Activated CD4-positive, alpha-beta T cell treated with anti-CD3 and anti-CD28 coated beads, Interleukin-2, amount 10 ng/mL, durations not matched to agents 7 days and 5 days (primary cell): ENCODE data around the gene HIPK4. TPM values are rescaled to one million over a fixed set of nuclear protein-coding genes. Genes with fewer than 3 reads are reported as not detected.

ENCODE experiments used
- CTCF ChIA-PET: fragments of 350-600 bp; sonication (Branson Sonifier 250); formaldehyde crosslinking; loops from one replicate; lab custom pipeline; 2021; ENCODE audit warnings: antibody characterized with exemption; lab: Charles Lee
- POLR2A ChIA-PET: fragments of 350-600 bp; sonication (Branson Sonifier 250); formaldehyde crosslinking; loops from one replicate; lab custom pipeline; 2021; ENCODE audit warnings: antibody characterized with exemption; lab: Charles Lee
- DNase-seq: peaks from one replicate; pipeline ENCODE4 v3.0.0-alpha.2; 2020
- H3K27ac Mint-ChIP-seq: one replicate; pipeline ENCODE4 v1.8.0; 2021; ENCODE audit warnings: mild to moderate bottlenecking, moderate library complexity, mixed read lengths
- H3K27me3 Mint-ChIP-seq: one replicate; pipeline ENCODE4 v1.8.0; 2021; ENCODE audit warnings: mixed read lengths
- H3K36me3 Mint-ChIP-seq: one replicate; pipeline ENCODE4 v1.8.0; 2021; ENCODE audit warnings: low read depth, mixed read lengths
- H3K4me1 Mint-ChIP-seq: one replicate; pipeline ENCODE4 v1.8.0; 2021; ENCODE audit warnings: mixed read lengths
- H3K4me3 Mint-ChIP-seq: one replicate; pipeline ENCODE4 v1.8.0; 2021; ENCODE audit warnings: mild to moderate bottlenecking, moderate library complexity, mixed read lengths
- H3K9me3 Mint-ChIP-seq: one replicate; pipeline ENCODE4 v1.8.0; 2021; ENCODE audit warnings: mixed read lengths
- total RNA-seq, 2 experiments: library from RNA; stranded (reverse); gene quantifications; one replicate each; pipeline ENCODE4 v1.2.3, GENCODE V29; 2021

Gene HIPK4
- total RNA-seq, 2 experiments from 2014 or later: not detected

- no peaks in the 10 kb centered on the region for H3K9me3 Mint-ChIP-seq
- H3K27me3 Mint-ChIP-seq: no peaks in the 10 kb centered on the region
- POLR2A ChIA-PET: interaction anchor here (0.6 to 0.7 kb wide), 2 partner anchors 227 to 1597 kb away, joined by 4 read pairs; no protein-coding TSS in a partner anchor
- H3K4me3 Mint-ChIP-seq: peak overlapping the region; percentile 91
- CTCF ChIA-PET: interaction anchor here (0.6 to 1.2 kb wide), 4 partner anchors 17 to 89 kb away, joined by 3 to 4 read pairs (median 3); no protein-coding TSS in a partner anchor
- H3K4me1 Mint-ChIP-seq: peaks cover 41% of the 10 kb centered on the region
- H3K27ac Mint-ChIP-seq: peak overlapping the region; percentile 93
- peak; percentile 18 for DNase-seq
- H3K36me3 Mint-ChIP-seq: no peaks in the 10 kb centered on the region
These were observed 40.9 kb downstream of the HIPK4 start for GRCh38 chr19:40348961-40349507.

DNA sequence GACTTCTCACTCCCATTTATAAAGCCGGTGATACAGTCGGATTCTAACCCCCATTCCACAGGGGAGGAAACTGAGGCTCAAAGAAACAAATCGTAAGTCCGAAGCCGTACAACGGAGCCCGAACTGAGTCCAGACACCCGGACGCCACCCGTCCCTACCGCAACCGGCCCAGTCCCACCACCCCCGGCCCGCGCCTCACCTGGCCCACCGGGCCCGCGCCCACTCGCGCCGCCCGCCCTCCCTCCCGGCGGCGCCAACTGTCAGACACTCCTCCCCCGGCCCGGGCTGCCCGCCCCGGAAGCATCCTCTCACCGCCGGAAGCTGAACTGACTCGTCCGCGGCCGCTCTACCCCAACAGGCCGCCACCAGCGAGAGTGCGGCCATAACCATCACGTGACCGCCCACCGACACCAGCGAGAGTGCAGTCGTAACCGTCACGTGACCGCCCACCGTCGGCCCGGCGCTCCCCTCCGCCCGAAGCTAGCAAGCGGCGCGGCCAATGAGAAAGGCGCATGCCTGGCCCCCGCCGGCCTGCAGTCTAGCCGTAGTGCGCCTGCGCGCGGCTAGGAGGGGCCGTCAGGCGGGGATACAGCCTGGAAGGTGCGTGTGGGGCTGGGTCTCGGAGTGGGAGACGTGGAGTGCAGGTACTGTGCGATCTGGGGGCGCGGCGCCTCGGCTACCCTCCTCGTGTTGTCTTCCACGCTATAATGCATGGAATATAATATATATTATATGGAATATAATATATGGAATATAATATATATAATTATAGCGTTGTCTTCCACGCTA, 41.7 kb downstream of the HIPK4 start, which contains the start of the genes C19orf47 and PLD3:
Gene C19orf47 (minus strand): TSS at position 273 of the 789 bp plus-strand sequence. CDS start 6,540 bp downstream, outside the sequence.
Gene PLD3 (plus strand): TSS at position 571 of the 789 bp plus-strand sequence. CDS start 17,789 bp downstream, outside the sequence.
- Mint-ChIP-seq H3K4me3 (peak within 1 kb of the TSS; percentile 91), H3K27ac (peak within 1 kb of the TSS; percentile 93), H3K27me3 (no peaks in the 10 kb centered on the region), H3K9me3 (no peaks in the 10 kb centered on the region), H3K4me1 (peaks cover 41% of the 10 kb centered on the region), H3K36me3 (no peaks in the 10 kb centered on the region)
- CTCF ChIA-PET: interaction anchor here (0.6 to 1.2 kb wide), 5 partner anchors 17 to 90 kb away, joined by 3 to 4 read pairs (median 3); no protein-coding TSS in a partner anchor
- peak; percentile 99 for DNase-seq
- POLR2A ChIA-PET: interaction anchor here (0.6 to 0.7 kb wide), 2 partner anchors 228 to 1598 kb away, joined by 4 read pairs; no protein-coding TSS in a partner anchor

DNA sequence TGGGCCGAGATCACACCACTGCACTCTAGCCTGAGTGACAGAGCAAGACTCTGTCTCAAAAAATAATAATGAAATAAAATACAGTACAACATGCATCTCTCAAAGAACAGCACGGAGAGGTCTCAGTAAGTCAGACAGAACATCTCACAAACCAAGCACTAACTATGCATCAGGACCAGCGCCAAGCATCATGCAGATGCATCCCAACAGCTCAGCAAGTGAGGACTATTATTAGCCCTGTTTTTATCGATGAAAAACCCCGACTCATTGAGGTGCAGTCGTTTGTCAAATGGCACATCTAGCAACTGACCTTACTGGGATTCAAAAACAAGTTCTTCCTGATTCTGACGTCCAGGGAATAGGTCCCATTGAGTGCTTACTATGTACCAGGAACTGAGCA, 45.6 kb downstream of the HIPK4 start:
- ChIA-PET POLR2A (no interaction called here), CTCF (no interaction called here)
- Mint-ChIP-seq H3K4me3 (no peak overlapping the region), H3K36me3 (peaks cover 5% of the 10 kb centered on the region), H3K27me3 (no peaks in the 10 kb centered on the region), H3K4me1 (peaks cover 32% of the 10 kb centered on the region), H3K27ac (no peak overlapping the region), H3K9me3 (no peaks in the 10 kb centered on the region)
- no peak for DNase-seq

GRCh38 chr19:40342644-40343311, 47.2 kb downstream of the HIPK4 start:
- ChIA-PET CTCF (no interaction called here), POLR2A (no interaction called here)
- H3K27me3 Mint-ChIP-seq: no peaks in the 10 kb centered on the region
- H3K9me3 Mint-ChIP-seq: no peaks in the 10 kb centered on the region
- H3K4me1 Mint-ChIP-seq: peaks cover 24% of the 10 kb centered on the region
- DNase-seq: no peak
- no peak overlapping the region for H3K4me3 Mint-ChIP-seq
- H3K36me3 Mint-ChIP-seq: peaks cover 8% of the 10 kb centered on the region
- no peak overlapping the region for H3K27ac Mint-ChIP-seq

GRCh38 chr19:40341601-40342482, 48.1 kb downstream of the HIPK4 start:
- Mint-ChIP-seq H3K27ac (no peak overlapping the region), H3K36me3 (peaks cover 8% of the 10 kb centered on the region)

DNA sequence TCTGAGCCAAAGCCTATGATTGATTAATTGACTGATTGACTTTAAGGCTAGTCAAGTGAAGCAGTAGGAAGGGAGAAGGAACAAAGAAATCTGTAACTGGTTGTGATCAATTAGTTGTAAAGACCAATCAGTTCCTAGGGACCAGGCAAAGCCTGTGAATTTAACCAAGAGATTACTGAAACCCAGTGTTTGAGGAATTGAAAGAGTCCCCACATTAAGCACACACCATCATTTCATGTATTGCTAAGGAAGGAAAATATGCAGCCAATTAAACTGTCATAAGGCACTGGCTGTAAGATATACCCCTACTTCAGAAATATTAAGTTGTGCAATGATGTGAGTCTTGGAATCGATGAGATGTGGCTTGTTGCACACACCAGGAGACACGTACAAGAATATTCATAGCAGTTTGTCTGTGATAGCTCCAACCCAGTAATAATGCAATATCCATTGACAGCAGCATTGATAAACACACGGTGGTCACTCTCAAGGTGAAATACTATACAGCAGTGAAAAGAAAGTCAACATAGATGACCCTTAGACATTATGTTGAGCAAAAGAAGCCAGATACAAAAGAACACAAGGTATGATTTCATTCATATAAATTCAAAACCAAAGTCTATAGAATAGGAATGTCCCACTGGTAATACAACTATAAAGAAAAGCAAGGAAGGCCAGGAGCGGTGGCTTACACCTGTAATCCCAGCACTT, 50.8 kb downstream of the HIPK4 start:
- ChIA-PET CTCF (interaction anchor here (0.6 to 1.3 kb wide), 3 partner anchors 34 to 1267 kb away, joined by 3 read pairs; no protein-coding TSS in a partner anchor), POLR2A (no interaction called here)
- no peaks in the 10 kb centered on the region for H3K9me3 Mint-ChIP-seq
- no peak overlapping the region for H3K27ac Mint-ChIP-seq
- H3K4me1 Mint-ChIP-seq: peaks cover 4% of the 10 kb centered on the region
- DNase-seq: no peak
- no peaks in the 10 kb centered on the region for H3K27me3 Mint-ChIP-seq
- no peak overlapping the region for H3K4me3 Mint-ChIP-seq
- peaks cover 9% of the 10 kb centered on the region for H3K36me3 Mint-ChIP-seq

More at GRCh38 chr19:40341601-40342482, 48.1 kb downstream of the HIPK4 start:
- no peaks in the 10 kb centered on the region for H3K9me3 Mint-ChIP-seq
- H3K4me1 Mint-ChIP-seq: peaks cover 15% of the 10 kb centered on the region
- H3K27me3 Mint-ChIP-seq: no peaks in the 10 kb centered on the region
- ChIA-PET CTCF (interaction anchor here (0.6 to 1.8 kb wide), 2 partner anchors 11 to 135 kb away, joined by 3 to 6 read pairs; no protein-coding TSS in a partner anchor), POLR2A (no interaction called here)
- DNase-seq: no peak
- H3K4me3 Mint-ChIP-seq: no peak overlapping the region

GRCh38 chr19:40337594-40337993, 52.4 kb downstream of the HIPK4 start:
- CTCF ChIA-PET: interaction anchor here (1.3 to 1.6 kb wide), 2 partner anchors 32 to 127 kb away, joined by 3 read pairs; no protein-coding TSS in a partner anchor
- Mint-ChIP-seq H3K27me3 (no peaks in the 10 kb centered on the region), H3K36me3 (peaks cover 19% of the 10 kb centered on the region), H3K4me3 (no peak overlapping the region), H3K27ac (no peak overlapping the region), H3K9me3 (no peaks in the 10 kb centered on the region), H3K4me1 (no peaks in the 10 kb centered on the region)
- POLR2A ChIA-PET: no interaction called here
- no peak for DNase-seq

GRCh38 chr19:40337107-40337506, 52.9 kb downstream of the HIPK4 start:
- H3K27me3 Mint-ChIP-seq: no peaks in the 10 kb centered on the region
- H3K9me3 Mint-ChIP-seq: no peaks in the 10 kb centered on the region
- H3K4me3 Mint-ChIP-seq: no peak overlapping the region
- H3K36me3 Mint-ChIP-seq: peaks cover 21% of the 10 kb centered on the region
- POLR2A ChIA-PET: no interaction called here
- DNase-seq: no peak
- H3K4me1 Mint-ChIP-seq: no peaks in the 10 kb centered on the region
- CTCF ChIA-PET: interaction anchor here (1.6 kb wide), 1 partner anchor 127 kb away, joined by 3 read pairs; no protein-coding TSS in a partner anchor
- no peak overlapping the region for H3K27ac Mint-ChIP-seq

DNA sequence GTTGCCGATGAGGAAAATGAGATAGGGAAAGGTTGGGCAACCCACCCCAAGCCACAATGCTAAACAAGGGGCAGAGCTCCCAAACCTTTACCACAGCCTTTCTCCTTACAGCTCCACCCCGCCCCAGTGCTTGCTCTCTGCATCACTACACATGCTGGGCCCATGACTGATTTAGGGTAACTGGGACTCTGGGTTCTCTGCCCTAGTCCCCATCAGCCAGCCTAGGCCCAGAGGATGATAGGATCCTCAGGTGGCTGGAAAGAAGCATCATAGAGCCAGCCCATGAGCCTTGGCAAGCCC, 53.4 kb downstream of the HIPK4 start:
- no peaks in the 10 kb centered on the region for H3K4me1 Mint-ChIP-seq
- H3K27ac Mint-ChIP-seq: no peak overlapping the region
- POLR2A ChIA-PET: no interaction called here
- CTCF ChIA-PET: interaction anchor here (1.6 kb wide), 1 partner anchor 128 kb away, joined by 3 read pairs; no protein-coding TSS in a partner anchor
- no peaks in the 10 kb centered on the region for H3K9me3 Mint-ChIP-seq
- peaks cover 22% of the 10 kb centered on the region for H3K36me3 Mint-ChIP-seq
- no peak overlapping the region for H3K4me3 Mint-ChIP-seq
- no peak for DNase-seq
- H3K27me3 Mint-ChIP-seq: no peaks in the 10 kb centered on the region

- POLR2A ChIA-PET: no interaction called here
- no peak overlapping the region for H3K4me3 Mint-ChIP-seq
- no peak for DNase-seq
- no peak overlapping the region for H3K27ac Mint-ChIP-seq
- H3K36me3 Mint-ChIP-seq: peaks cover 24% of the 10 kb centered on the region
- CTCF ChIA-PET: interaction anchor here (1.6 kb wide), 1 partner anchor 128 kb away, joined by 3 read pairs; no protein-coding TSS in a partner anchor
- H3K9me3 Mint-ChIP-seq: no peaks in the 10 kb centered on the region
- H3K4me1 Mint-ChIP-seq: no peaks in the 10 kb centered on the region
- H3K27me3 Mint-ChIP-seq: no peaks in the 10 kb centered on the region
These were observed 54.0 kb downstream of the HIPK4 start for GRCh38 chr19:40335855-40336600.

DNA sequence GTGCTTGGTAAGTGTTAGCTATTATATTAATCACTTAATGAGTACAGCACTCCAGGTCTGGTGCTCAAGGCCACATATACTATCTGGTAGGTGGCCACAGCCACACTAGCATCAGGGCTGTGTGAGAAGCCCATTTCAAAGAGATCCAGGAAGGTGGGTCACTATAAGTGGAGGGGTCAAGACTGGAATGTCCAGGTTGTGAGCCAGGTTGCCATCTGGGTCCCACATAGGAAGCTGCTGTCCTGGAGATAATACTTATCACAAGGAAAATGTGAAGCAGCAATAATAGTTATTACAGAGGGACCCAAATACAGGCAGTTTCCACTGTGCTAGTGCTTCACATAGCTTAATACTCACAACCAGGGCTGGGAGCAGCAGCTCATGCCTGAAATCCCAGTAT, 54.9 kb downstream of the HIPK4 start:
- no peaks in the 10 kb centered on the region for H3K27me3 Mint-ChIP-seq
- CTCF ChIA-PET: interaction anchor here (0.7 kb wide), 1 partner anchor 456 kb away, joined by 3 read pairs; no protein-coding TSS in a partner anchor
- no peak overlapping the region for H3K27ac Mint-ChIP-seq
- H3K4me3 Mint-ChIP-seq: no peak overlapping the region
- peaks cover 27% of the 10 kb centered on the region for H3K36me3 Mint-ChIP-seq
- no peaks in the 10 kb centered on the region for H3K9me3 Mint-ChIP-seq
- POLR2A ChIA-PET: no interaction called here
- no peaks in the 10 kb centered on the region for H3K4me1 Mint-ChIP-seq
- no peak for DNase-seq
